GM19238 (cell line): ENCODE measurements around the gene GTF2IRD1.
"Not testable (repeated sequence)": the region's sequence is repeated elsewhere in the genome, so short reads cannot be mapped to it uniquely, and the experiment has no call there.

Source experiments
- DNase-seq: peaks from one replicate; pipeline ENCODE4 v3.0.0; 2011; ENCODE audit warnings: low spot score; ENCODE audit not compliant: insufficient read length

Gene GTF2IRD1

GRCh38 chr7:74429153-74429747, 24.5 kb upstream of the GTF2IRD1 start:
- no peak for DNase-seq

GRCh38 chr7:74430409-74430808, 23.3 kb upstream of the GTF2IRD1 start:
- not testable (repeated sequence) for DNase-seq

GRCh38 chr7:74430961-74431466, 22.7 kb upstream of the GTF2IRD1 start:
- DNase-seq, result no peak

- not testable (repeated sequence) for DNase-seq
These were observed 16.5 kb upstream of the GTF2IRD1 start for GRCh38 chr7:74437291-74437571.

- no peak for DNase-seq
These were observed 15.4 kb upstream of the GTF2IRD1 start for GRCh38 chr7:74438327-74438726.

GRCh38 chr7:74439541-74439940, 14.2 kb upstream of the GTF2IRD1 start:
- DNase-seq, result no peak

GRCh38 chr7:74440143-74440542, 13.6 kb upstream of the GTF2IRD1 start:
- DNase-seq, result not testable (repeated sequence)

GRCh38 chr7:74441801-74442200, 11.9 kb upstream of the GTF2IRD1 start:
- no peak for DNase-seq

GRCh38 chr7:74443543-74444247, 10.0 kb upstream of the GTF2IRD1 start:
- DNase-seq, result no peak

GRCh38 chr7:74449144-74449543, 4.6 kb upstream of the GTF2IRD1 start:
- no peak for DNase-seq

- DNase-seq, result peak; percentile 79
These were observed 3.8 kb upstream of the GTF2IRD1 start for GRCh38 chr7:74449809-74450397.

- DNase-seq, result no peak
These were observed 871 bp upstream of the GTF2IRD1 start for GRCh38 chr7:74452748-74453321.

- no peak for DNase-seq
These were observed 567 bp downstream of the GTF2IRD1 start for GRCh38 chr7:74454021-74454924.

GRCh38 chr7:74454925-74455288, 1.2 kb downstream of the GTF2IRD1 start:
- no peak for DNase-seq

GRCh38 chr7:74455291-74455804, 1.6 kb downstream of the GTF2IRD1 start:
- DNase-seq, result no peak

GRCh38 chr7:74455928-74456327, 2.2 kb downstream of the GTF2IRD1 start:
- no peak for DNase-seq

- DNase-seq, result no peak
These were observed 3.3 kb downstream of the GTF2IRD1 start for GRCh38 chr7:74457007-74457406.

GRCh38 chr7:74461970-74462706, 8.4 kb downstream of the GTF2IRD1 start:
- no peak for DNase-seq

- DNase-seq, result no peak
These were observed 9.0 kb downstream of the GTF2IRD1 start for GRCh38 chr7:74462707-74463100.
